IPS DF 19.7 (cell line): ENCODE results near the gene OAS1.

ENCODE experiments used
- DNase-seq: peaks from one replicate; pipeline ENCODE4 v3.0.0-alpha.2; 2013; ENCODE audit warnings: low read depth, low spot score

The OAS1 gene

DNA sequence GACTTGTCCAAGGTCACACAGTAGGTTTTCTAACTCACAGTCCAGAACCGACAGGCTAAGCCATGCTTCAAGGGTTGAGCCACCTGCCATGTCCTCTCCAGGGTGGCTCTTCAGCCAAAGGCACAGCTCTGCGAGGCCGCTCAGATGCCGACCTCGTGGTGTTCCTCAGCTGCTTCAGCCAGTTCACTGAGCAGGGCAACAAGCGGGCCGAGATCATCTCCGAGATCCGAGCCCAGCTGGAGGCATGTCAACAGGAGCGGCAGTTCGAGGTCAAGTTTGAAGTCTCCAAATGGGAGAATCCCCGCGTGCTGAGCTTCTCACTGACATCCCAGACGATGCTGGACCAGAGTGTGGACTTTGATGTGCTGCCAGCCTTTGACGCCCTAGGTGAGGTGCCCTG, 58.9 kb downstream of the OAS1 start:
- DNase-seq: no peak

GRCh38 chr12:112967306-112967705, 60.5 kb downstream of the OAS1 start:
- DNase-seq: no peak

GRCh38 chr12:112967858-112968257, 61.1 kb downstream of the OAS1 start:
- no peak for DNase-seq
